Tibial nerve (tissue), 3 donors: Measurements from ENCODE around the gene TNRC18.

ENCODE experiments used
- POLR2A ChIP-seq, 2 donors: fragments of 450-650 bp; IDR thresholded peaks; one replicate each; pipeline ENCODE4 v1.6.1; 2017; ENCODE audit warnings: antibody characterized with exemption in 2 of 2, mild to moderate bottlenecking in 2 of 2, moderate library complexity in 2 of 2
- TF ChIP-seq, protein P1 (sequence below), 5 experiments: fragments of 200-600 bp in 3 of 5; fragments of 450-650 bp in 2 of 5; sonication (generic) in 3 of 5; IDR thresholded peaks; one replicate each; pipeline ENCODE4 v1.5.1; 2016 to 2019; ENCODE audit warnings: antibody characterized with exemption in 5 of 5, mild to moderate bottlenecking in 3 of 5, moderate library complexity in 2 of 5

DNA sequence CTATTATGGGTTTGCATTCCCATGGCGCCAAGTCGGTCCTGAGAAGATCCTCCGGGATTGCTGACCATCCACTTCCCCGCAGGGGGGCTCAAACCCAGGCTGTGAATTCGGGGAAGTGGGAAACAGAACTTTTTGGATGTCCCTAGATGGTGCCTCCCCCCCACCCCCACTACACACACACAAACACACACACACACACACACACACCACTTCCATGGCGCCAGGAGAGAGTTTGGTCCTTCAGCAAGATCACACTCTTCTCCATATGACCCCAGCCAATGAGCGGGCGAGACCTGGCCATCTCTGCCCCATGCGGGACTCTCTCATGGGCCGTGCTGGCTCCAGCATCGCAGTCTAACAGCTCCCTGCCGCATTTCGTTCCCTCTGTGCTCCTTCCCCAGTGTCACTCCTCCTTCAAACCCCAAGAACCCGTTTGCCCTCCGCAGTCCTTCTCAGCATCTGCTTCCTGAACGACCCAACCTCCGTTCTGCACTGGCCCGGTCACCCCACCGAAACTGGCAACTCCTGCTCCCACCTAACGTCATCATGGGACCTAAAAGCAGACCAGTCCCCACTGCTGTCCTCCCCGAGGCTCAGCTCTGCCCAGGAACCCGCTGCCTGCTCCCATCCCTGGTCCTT is 32.1 kb upstream of the TNRC18 start:
- TF ChIP-seq, protein P1, sequence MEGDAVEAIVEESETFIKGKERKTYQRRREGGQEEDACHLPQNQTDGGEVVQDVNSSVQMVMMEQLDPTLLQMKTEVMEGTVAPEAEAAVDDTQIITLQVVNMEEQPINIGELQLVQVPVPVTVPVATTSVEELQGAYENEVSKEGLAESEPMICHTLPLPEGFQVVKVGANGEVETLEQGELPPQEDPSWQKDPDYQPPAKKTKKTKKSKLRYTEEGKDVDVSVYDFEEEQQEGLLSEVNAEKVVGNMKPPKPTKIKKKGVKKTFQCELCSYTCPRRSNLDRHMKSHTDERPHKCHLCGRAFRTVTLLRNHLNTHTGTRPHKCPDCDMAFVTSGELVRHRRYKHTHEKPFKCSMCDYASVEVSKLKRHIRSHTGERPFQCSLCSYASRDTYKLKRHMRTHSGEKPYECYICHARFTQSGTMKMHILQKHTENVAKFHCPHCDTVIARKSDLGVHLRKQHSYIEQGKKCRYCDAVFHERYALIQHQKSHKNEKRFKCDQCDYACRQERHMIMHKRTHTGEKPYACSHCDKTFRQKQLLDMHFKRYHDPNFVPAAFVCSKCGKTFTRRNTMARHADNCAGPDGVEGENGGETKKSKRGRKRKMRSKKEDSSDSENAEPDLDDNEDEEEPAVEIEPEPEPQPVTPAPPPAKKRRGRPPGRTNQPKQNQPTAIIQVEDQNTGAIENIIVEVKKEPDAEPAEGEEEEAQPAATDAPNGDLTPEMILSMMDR (IDR thresholded peaks at IDR 0.05), result no peak
- TF ChIP-seq POLR2A (IDR thresholded peaks at IDR 0.05), result no peak
